ENCODE results near the gene MUC5B.

The MUC5B gene

GRCh38 chr11:1192741-1193325 is 30.0 kb upstream of the MUC5B start:
- DNase-seq = no peak

DNA sequence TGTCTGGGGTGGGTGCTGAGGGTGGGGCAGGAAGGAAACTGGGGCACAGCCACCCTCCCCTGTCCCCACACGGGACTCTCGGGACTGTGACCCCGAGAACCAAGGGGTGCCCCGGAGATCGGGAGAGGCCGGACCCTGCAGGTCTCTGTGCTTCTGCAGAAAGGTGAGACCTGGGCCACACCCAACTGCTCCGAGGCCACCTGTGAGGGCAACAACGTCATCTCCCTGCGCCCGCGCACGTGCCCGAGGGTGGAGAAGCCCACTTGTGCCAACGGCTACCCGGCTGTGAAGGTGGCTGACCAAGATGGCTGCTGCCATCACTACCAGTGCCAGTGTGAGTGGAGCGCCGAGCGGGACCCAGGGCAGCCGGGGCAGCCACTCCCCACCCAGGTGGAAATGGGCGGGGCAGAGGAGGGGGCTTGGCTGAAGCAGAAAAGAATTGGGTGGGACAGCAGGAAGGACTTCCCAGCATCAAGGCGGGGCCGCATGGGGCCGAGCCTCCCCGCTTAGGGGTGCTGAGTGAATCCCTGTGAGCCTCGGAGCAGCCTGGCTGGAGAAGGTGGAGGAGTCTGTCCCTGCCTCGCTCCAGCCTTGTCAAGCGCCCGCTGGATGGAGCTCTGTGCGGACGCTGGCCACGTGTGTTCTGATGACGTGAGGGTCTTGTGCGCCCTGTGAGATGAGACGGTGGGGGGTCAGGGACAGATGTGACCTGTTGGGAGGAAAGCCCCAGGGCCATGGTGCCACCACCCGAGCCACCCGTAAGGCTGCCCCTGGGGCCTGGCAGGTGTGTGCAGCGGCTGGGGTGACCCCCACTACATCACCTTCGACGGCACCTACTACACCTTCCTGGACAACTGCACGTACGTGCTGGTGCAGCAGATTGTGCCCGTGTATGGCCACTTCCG is 29.3 kb upstream of the MUC5B start:
- no peak for DNase-seq

DNA sequence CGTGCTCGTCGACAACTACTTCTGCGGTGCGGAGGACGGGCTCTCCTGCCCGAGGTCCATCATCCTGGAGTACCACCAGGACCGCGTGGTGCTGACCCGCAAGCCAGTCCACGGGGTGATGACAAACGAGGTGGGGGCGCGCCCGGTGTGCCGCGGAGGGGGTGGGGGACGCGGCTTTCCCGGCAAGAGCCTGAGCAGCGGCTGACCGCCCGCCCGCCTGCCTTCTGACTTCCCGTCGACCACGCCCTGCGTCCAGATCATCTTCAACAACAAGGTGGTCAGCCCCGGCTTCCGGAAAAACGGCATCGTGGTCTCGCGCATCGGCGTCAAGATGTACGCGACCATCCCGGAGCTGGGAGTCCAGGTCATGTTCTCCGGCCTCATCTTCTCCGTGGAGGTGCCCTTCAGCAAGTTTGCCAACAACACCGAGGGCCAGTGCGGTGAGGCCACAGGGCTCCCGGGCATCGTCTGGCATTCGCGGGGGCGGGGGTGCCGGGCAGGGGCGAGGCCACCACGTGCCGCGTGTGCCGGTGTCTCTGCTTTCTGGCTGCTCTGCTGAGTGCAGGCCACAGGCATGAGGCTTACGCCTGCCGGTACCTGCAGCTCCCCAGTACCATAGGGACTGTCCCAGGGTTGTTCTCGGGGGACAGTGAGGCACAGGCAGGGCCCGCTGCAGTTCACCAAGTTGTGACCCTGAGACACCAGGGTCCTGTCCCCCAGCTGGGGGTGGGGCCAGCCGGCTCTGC is 28.5 kb upstream of the MUC5B start:
- DNase-seq = no peak

DNA sequence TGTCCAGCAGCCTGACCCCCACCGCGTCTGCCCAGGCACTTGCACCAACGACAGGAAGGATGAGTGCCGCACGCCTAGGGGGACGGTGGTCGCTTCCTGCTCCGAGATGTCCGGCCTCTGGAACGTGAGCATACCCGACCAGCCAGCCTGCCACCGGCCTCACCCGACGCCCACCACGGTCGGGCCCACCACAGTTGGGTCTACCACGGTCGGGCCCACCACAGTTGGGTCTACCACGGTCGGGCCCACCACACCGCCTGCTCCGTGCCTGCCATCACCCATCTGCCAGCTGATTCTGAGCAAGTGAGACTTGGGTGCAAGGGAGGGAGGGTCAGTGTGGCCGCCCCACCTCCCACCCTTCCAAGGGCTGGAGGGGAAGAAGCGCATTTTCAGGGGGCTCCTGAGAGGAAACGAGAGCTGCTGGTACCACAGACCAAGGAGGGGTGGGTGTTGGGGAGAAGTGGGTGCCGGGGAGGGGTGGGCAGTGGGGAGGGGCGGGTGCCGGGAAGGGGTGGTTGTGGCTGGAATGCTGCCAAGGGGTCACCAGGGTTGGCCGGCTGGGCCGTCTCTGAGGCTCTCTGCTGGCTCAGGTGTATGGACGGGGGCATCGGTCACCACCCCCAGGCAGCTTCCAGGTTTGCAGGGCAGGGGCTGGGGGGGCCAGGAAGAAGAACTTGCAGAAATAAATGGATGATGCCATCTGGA is 27.7 kb upstream of the MUC5B start:
- DNase-seq = no peak

- DNase-seq = no peak
These were observed 27.0 kb upstream of the MUC5B start for GRCh38 chr11:1195682-1196515.

DNA sequence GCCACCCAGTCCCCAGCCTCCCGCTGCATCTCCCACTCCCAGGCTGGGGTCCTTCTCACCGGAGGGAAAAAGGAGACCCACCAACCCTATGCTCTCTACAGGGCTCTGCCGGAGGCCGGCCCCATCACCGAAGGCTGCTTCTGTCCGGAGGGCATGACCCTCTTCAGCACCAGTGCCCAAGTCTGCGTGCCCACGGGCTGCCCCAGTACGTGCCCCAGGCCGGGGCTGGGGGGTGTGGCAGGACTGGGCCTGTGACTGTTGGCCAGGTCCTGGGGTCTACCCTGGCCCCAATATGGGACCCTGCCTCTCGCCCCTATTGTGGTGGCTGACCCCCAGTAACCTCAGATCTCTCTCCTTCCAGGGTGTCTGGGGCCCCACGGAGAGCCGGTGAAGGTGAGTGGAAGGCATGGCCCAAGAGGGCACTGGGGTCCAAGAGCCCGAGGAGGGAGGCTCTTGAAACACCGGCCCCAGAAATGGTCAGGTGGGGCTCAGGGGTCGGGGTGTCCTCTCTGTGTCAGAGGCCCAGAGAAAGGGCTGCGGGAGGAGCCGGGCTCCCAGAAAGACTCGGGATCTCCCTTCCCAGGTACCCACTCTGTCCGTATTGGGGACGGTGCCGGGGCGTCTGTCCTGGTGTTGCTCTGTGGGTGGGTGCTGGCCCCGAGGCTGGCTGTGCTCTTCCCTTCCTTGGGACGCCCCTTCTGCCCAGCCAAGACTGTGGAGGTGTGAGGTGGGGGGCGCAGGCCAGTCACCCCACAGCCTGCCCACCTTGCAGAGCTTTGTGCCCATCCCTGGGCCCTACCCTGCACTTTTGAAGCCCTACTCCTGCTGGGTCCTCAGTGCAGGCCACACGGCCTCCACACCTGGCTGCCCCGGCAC is 26.1 kb upstream of the MUC5B start:
- DNase-seq = no peak

GRCh38 chr11:1197431-1197885 is 25.4 kb upstream of the MUC5B start:
- DNase-seq = no peak

- no peak for DNase-seq
These were observed 24.8 kb upstream of the MUC5B start for GRCh38 chr11:1197886-1198560.

DNA sequence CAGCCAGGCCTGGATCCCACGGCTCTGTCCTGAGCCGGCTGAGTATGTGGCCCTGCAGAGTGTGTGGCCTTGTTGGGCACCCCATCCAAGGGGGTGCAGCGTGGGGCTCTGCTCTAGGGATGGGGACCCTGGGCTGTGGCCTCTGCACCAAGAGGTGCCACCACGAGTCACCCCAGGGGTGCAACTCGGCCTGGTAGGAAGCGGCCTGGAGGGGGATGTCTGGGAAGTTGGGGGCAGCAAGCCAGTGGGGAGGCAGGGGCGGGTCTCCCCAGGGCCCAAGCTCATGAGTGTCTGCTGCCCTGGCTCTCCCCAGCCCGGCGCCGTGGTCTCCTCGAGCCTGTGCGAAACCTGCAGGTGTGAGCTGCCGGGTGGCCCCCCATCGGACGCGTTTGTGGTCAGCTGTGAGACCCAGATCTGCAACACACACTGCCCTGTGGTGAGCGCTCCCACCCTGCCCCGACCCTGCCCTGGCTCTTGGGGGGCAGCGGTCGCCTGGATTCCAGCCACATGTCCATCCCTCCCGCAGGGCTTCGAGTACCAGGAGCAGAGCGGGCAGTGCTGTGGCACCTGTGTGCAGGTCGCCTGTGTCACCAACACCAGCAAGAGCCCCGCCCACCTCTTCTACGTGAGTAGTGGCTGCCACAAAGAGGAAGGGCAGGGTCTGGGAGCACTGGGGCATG is 24.2 kb upstream of the MUC5B start:
- no peak for DNase-seq

GRCh38 chr11:1199241-1199750 is 23.6 kb upstream of the MUC5B start:
- no peak for DNase-seq

DNA sequence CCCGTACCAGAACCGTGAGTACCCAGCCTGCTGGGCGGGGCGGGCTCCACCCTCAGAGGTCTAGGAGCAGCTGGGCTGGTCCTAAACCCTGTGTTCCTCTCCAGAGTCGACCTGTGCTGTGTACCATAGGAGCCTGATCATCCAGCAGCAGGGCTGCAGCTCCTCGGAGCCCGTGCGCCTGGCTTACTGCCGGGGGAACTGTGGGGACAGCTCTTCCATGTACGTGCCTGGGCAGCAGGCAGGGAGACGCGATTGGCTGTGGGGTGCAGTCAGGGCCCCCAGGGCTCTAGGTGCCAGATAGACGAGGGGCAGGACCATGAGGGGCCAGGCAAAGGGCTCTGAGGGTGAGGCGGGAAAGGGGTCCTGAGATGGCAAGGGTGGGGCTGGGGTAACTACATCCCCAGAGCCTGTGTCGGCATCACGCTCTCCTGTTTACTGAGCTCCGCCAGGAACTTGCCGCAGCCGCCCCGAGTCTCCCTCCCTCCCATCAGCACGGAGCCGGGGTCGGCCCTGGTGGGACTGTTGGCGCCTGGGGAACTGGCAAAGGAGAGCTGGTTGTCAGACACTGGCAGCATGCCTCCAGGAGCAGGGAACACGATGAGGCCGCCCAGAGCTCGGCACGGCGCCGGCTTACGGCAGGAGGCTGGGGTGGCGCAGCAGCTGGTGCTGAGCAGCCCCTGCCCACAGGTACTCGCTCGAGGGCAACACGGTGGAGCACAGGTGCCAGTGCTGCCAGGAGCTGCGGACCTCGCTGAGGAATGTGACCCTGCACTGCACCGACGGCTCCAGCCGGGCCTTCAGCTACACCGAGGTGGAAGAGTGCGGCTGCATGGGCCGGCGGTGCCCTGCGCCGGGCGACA is 22.9 kb upstream of the MUC5B start:
- no peak for DNase-seq

DNA sequence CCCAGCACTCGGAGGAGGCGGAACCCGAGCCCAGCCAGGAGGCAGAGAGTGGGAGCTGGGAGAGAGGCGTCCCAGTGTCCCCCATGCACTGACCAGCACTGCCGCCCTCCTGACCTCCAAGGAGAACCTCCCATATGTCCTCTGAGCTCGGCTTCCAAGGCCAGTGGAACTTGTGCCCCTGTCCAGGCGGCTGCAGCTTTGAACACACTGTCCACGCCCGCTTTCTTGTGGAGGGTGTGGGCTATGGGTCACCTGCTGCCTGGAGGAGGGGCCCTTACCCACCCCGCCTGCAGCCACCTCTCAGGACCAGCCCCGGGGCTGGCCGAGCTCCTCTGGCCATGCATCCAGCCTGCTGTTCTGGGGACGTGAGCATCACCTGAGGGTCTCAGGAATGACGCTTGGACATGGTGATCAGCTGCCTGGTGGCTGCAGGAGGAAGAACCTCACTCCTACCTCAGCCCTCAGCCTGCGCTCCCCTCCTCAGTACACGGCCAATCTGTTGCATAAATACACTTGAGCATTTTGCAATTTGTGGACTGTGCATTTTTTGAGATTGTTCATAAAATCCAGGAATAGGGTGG is 22.2 kb upstream of the MUC5B start:
- DNase-seq = no peak

DNA sequence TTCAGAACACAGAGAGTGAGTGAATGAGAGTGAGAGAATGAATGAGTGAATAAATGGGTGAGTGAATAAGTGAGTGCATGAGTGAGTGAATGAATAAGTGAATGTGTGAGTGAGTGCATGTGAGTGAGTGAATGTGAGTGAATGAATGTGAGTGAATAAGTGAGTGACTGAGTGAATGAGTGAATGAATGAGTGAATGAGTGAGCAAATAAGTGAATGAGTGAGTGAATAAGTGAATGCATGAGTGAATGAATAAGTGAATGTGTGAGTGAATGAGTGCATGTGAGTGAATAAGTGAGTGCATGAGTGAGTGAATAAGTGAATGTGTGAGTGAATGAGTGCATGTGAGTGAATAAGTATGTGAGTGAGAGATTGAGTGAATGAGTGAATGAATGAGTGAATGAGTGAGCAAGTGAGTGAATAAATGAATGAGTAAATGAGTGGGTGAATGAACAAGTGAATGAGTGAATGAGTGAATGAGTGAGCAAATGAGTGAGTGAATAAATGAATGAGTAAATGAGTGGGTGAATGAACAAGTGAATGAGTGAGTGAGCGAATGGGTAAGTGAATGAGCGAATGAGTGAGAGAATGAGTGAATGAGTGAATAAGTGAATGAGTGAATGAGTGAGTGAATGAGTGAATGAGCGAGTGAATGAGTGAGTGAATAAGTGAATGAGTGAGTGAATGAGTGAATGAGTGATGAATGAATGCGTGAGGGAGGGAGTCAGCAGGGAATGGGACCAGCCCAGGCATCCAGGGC is 21.3 kb upstream of the MUC5B start:
- no peak for DNase-seq

- no peak for DNase-seq
These were observed 20.6 kb upstream of the MUC5B start for GRCh38 chr11:1202154-1202775.

- peak; percentile 12 for DNase-seq
These were observed 19.9 kb upstream of the MUC5B start for GRCh38 chr11:1202776-1203504.

All from fibroblast of upper back skin (primary cell).